Activated B cell treated with CpG ODN at 0.5 μM for 24 hours (primary cell): ENCODE measurements around the gene CDT1. TPM values are rescaled to one million over a fixed set of nuclear protein-coding genes. Genes with fewer than 3 reads are reported as not detected.

Source experiments
- ATAC-seq: fragments of 200-7000 bp; cut with Tn5 transposase; one replicate; pipeline ENCODE4 v1.10.0; 2021; ENCODE audit warnings: low read depth, mild to moderate bottlenecking, moderate library complexity
- CTCF ChIA-PET: fragments of 350-600 bp; sonication (Branson Sonifier 250); formaldehyde crosslinking; loops from one replicate; lab custom pipeline; 2021; ENCODE audit warnings: antibody characterized with exemption; lab: Charles Lee
- POLR2A ChIA-PET: fragments of 350-600 bp; sonication (Branson Sonifier 250); formaldehyde crosslinking; loops from one replicate; lab custom pipeline; 2021; ENCODE audit warnings: antibody characterized with exemption; lab: Charles Lee
- DNase-seq: peaks from one replicate; pipeline ENCODE4 v3.0.0; 2022
- H3K27ac Mint-ChIP-seq: one replicate; pipeline ENCODE4 v1.8.0; 2020; ENCODE audit warnings: mixed read lengths
- H3K27me3 Mint-ChIP-seq: one replicate; pipeline ENCODE4 v1.8.0; 2021; ENCODE audit warnings: mixed read lengths
- H3K36me3 Mint-ChIP-seq: one replicate; pipeline ENCODE4 v1.8.0; 2021; ENCODE audit warnings: low read depth, mixed read lengths
- H3K4me1 Mint-ChIP-seq: one replicate; pipeline ENCODE4 v1.8.0; 2021; ENCODE audit warnings: mixed read lengths
- H3K4me3 Mint-ChIP-seq: one replicate; pipeline ENCODE4 v1.8.0; 2020; ENCODE audit warnings: mild to moderate bottlenecking, mixed read lengths
- H3K9me3 Mint-ChIP-seq: one replicate; pipeline ENCODE4 v1.8.0; 2020; ENCODE audit warnings: mixed read lengths
- CTCF ChIP-seq: fragments of 200-600 bp; IDR thresholded peaks from one replicate; pipeline ENCODE4 v1.8.0; 2022; ENCODE audit warnings: antibody characterized with exemption, mild to moderate bottlenecking
- intact Hi-C: fragments of 100-400 bp; cut with micrococcal nuclease; formaldehyde crosslinking; loops from one replicate; pipeline ENCODE4 v1.15.1; 2024
- total RNA-seq: library from RNA; stranded (reverse); gene quantifications from 2 replicates; pipeline ENCODE4 v1.2.3, GENCODE V29; 2022

CDT1 gene
- total RNA-seq, 1 donor from 2014 or later, result 4.3 TPM

DNA sequence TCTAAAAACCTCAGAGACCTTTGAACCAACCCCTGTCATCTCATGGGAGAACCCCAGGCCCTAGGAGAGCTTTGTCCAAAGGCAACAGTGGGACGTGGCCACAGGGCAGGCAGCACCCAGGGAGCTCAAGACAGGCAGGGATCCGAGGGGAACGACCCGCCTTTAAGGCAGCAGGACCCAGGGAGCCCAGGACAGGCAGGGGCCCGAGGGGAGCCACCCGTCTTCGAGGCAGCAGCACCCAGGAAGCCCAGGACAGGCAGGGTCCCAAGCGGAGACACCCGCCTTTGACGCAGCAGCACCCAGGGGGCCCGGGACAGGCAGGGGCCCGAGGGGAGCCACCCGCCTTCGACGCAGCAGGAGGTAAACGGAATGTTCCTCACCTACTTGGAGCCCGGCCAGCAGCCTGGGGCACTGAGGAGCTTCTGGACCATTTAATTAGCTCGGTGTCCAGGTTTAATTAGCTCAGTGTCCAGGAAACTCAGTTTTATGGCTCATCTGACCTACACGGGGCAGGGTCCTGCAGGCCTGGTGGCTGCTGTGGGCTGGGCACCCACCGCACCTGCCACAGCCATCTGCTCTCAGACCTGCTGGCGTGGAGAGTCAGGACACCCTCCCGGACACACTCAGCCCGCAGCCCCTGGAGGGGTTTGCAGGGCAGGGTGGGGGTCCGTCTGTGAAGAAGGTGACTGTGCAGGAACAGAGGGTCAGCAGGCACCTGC, 43.0 kb upstream of the CDT1 start:
- intact Hi-C loops, result no loop called here
- peaks cover 10% of the 10 kb centered on the region for H3K36me3 Mint-ChIP-seq
- H3K4me1 Mint-ChIP-seq, result peaks cover 20% of the 10 kb centered on the region
- ATAC-seq (no peak), DNase-seq (no peak)
- CTCF ChIA-PET, result interaction anchor here (2.2 kb wide), 1 partner anchor 23 kb away, joined by 11 read pairs; no protein-coding TSS in a partner anchor
- H3K27ac Mint-ChIP-seq, result no peak overlapping the region
- H3K27me3 Mint-ChIP-seq, result no peaks in the 10 kb centered on the region
- no peaks in the 10 kb centered on the region for H3K9me3 Mint-ChIP-seq
- H3K4me3 Mint-ChIP-seq, result no peak overlapping the region
- POLR2A ChIA-PET, result interaction anchor here (0.6 kb wide), 2 partner anchors 9 to 27 kb away, joined by 3 read pairs; no protein-coding TSS in a partner anchor
- no peak for TF ChIP-seq CTCF

GRCh38 chr16:88761143-88761534, 42.5 kb upstream of the CDT1 start:
- no peak overlapping the region for H3K4me3 Mint-ChIP-seq
- CTCF ChIA-PET, result no interaction called here
- intact Hi-C loops, result no loop called here

GRCh38 chr16:88761830-88762229, 41.8 kb upstream of the CDT1 start:
- intact Hi-C loops, result no loop called here
- peaks cover 31% of the 10 kb centered on the region for H3K4me1 Mint-ChIP-seq

More at GRCh38 chr16:88761143-88761534, 42.5 kb upstream of the CDT1 start:
- no peak for TF ChIP-seq CTCF
- H3K27ac Mint-ChIP-seq, result no peak overlapping the region
- ATAC-seq (no peak), DNase-seq (no peak)
- peaks cover 10% of the 10 kb centered on the region for H3K36me3 Mint-ChIP-seq
- no peaks in the 10 kb centered on the region for H3K9me3 Mint-ChIP-seq
- H3K27me3 Mint-ChIP-seq, result no peaks in the 10 kb centered on the region
- H3K4me1 Mint-ChIP-seq, result peaks cover 24% of the 10 kb centered on the region
- POLR2A ChIA-PET, result interaction anchor here (0.6 kb wide), 1 partner anchor 26 kb away, joined by 3 read pairs; no protein-coding TSS in a partner anchor

DNA sequence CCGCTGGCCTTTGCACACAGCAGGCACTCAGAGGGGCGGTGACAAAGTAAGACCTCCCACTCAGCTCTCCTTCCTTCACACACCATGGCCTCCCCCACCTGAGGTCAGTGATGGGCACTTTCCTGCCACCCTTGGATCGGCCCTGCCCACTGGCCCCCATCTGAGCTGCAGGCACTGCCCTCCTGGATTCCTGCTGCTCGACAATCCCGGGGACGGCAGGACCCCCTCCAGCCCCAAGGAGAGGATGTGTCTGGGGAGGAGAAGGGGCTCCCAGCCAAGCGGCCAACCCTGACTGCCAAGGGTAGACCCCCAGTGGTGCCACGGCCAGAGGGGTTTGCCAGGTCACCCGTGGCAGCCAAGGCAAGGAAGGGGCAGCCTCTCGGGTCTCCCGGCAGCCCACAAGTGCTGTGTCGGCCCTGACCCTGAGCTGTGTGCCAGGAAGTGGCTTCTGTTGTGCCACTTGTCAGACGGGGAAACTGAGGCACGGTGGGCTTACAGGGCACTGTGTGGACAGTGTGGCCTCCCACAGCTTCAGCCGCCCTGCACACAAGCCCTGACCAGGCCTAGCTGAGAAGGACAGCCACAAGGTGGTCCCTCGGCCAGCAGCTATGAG, 41.2 kb upstream of the CDT1 start:
- peaks cover 10% of the 10 kb centered on the region for H3K36me3 Mint-ChIP-seq
- no peak for ATAC-seq
- TF ChIP-seq CTCF, result no peak
- ChIA-PET CTCF (interaction anchor here (1.1 kb wide), 1 partner anchor 13 kb away, joined by 3 read pairs; no protein-coding TSS in a partner anchor), POLR2A (interaction anchor here (0.5 to 0.6 kb wide), 2 partner anchors 149 to 419 kb away, joined by 3 read pairs; no protein-coding TSS in a partner anchor)
- intact Hi-C loops, result no loop called here
- H3K9me3 Mint-ChIP-seq, result no peaks in the 10 kb centered on the region
- H3K4me3 Mint-ChIP-seq, result no peak overlapping the region
- H3K4me1 Mint-ChIP-seq, result peaks cover 36% of the 10 kb centered on the region
- no peak overlapping the region for H3K27ac Mint-ChIP-seq
- H3K27me3 Mint-ChIP-seq, result no peaks in the 10 kb centered on the region
- DNase-seq, result no peak

More at GRCh38 chr16:88761830-88762229, 41.8 kb upstream of the CDT1 start:
- POLR2A ChIA-PET, result interaction anchor here (0.5 to 0.6 kb wide), 2 partner anchors 150 to 420 kb away, joined by 3 read pairs; no protein-coding TSS in a partner anchor
- Mint-ChIP-seq H3K4me3 (no peak overlapping the region), H3K27me3 (no peaks in the 10 kb centered on the region), H3K9me3 (no peaks in the 10 kb centered on the region), H3K27ac (no peak overlapping the region), H3K36me3 (peaks cover 10% of the 10 kb centered on the region)
- ATAC-seq, result no peak
- no peak for DNase-seq
- TF ChIP-seq CTCF, result no peak
- CTCF ChIA-PET, result no interaction called here

DNA sequence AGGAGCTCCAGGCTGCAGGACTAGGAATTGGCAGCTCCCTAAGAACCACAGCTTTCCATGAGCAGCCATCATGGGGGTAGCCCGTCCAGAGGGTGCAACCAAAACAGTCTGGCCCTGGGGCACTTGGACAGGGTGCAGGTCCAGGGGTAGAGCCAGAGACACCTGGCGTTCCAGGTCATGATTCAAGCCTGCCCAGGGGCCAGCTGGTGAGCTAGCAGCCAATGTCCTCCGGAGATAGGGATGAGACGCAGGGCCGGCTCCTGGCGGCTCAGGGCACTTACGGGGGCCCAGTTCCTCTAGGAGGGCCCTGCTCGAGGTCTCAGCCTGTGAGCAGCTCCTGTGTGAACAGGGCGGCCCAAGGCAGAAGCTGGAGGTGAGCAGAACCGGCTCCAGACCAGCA, 40.6 kb upstream of the CDT1 start:
- no peak for TF ChIP-seq CTCF
- intact Hi-C loops, result no loop called here
- H3K4me1 Mint-ChIP-seq, result peaks cover 42% of the 10 kb centered on the region
- no peaks in the 10 kb centered on the region for H3K9me3 Mint-ChIP-seq
- ATAC-seq (no peak), DNase-seq (no peak)
- peaks cover 10% of the 10 kb centered on the region for H3K36me3 Mint-ChIP-seq
- no peak overlapping the region for H3K4me3 Mint-ChIP-seq
- no peak overlapping the region for H3K27ac Mint-ChIP-seq
- ChIA-PET POLR2A (no interaction called here), CTCF (interaction anchor here (1.1 to 1.6 kb wide), 2 partner anchors 14 to 25 kb away, joined by 3 to 7 read pairs; no protein-coding TSS in a partner anchor)
- no peaks in the 10 kb centered on the region for H3K27me3 Mint-ChIP-seq
